ENCODE results near the gene STRBP.
A peak's percentile ranks its signal among the peaks of the same experiment; 100 is the strongest.
"Not testable (repeated sequence)": the region's sequence is repeated elsewhere in the genome, so short reads cannot be mapped to it uniquely, and the experiment has no call there.

STRBP gene

GRCh38 chr9:123248630-123249029 is 19.8 kb downstream of the STRBP start:
- no peak for DNase-seq (ENCODE audit: low spot score)

GRCh38 chr9:123246534-123246933 is 21.9 kb downstream of the STRBP start:
- DNase-seq (ENCODE audit: low spot score) = no peak

GRCh38 chr9:123239726-123240125 is 28.7 kb downstream of the STRBP start:
- no peak for DNase-seq (ENCODE audit: low spot score)

GRCh38 chr9:123238365-123238764 is 30.0 kb downstream of the STRBP start:
- DNase-seq (ENCODE audit: low spot score) = no peak

- DNase-seq (ENCODE audit: low spot score) = no peak
Observed at GRCh38 chr9:123237220-123237619, 31.2 kb downstream of the STRBP start.

- peak; percentile 85 for DNase-seq (ENCODE audit: low spot score)
Observed at GRCh38 chr9:123235448-123235847, 32.9 kb downstream of the STRBP start.

GRCh38 chr9:123234853-123235252 is 33.5 kb downstream of the STRBP start:
- DNase-seq (ENCODE audit: low spot score) = no peak

GRCh38 chr9:123232332-123232731 is 36.1 kb downstream of the STRBP start:
- DNase-seq (ENCODE audit: low spot score) = no peak

GRCh38 chr9:123231421-123231820 is 37.0 kb downstream of the STRBP start:
- DNase-seq (ENCODE audit: low spot score) = no peak

- DNase-seq (ENCODE audit: low spot score) = no peak
Observed at GRCh38 chr9:123228967-123229366, 39.4 kb downstream of the STRBP start.

GRCh38 chr9:123225995-123226394 is 42.4 kb downstream of the STRBP start:
- no peak for DNase-seq (ENCODE audit: low spot score)

- DNase-seq (ENCODE audit: low spot score) = peak; percentile 45
Observed at GRCh38 chr9:123225374-123225813, 43.0 kb downstream of the STRBP start.

- DNase-seq (ENCODE audit: low spot score) = no peak
Observed at GRCh38 chr9:123220127-123220526, 48.3 kb downstream of the STRBP start.

GRCh38 chr9:123218831-123219230 is 49.6 kb downstream of the STRBP start:
- DNase-seq (ENCODE audit: low spot score) = no peak

GRCh38 chr9:123217128-123217654 is 51.2 kb downstream of the STRBP start:
- no peak for DNase-seq (ENCODE audit: low spot score)

GRCh38 chr9:123216251-123216797 is 52.1 kb downstream of the STRBP start:
- DNase-seq (ENCODE audit: low spot score) = no peak

- no peak for DNase-seq (ENCODE audit: low spot score)
Observed at GRCh38 chr9:123211081-123211480, 57.3 kb downstream of the STRBP start.

GRCh38 chr9:123208626-123209174 is 59.7 kb downstream of the STRBP start:
- DNase-seq (ENCODE audit: low spot score) = no peak

- no peak for DNase-seq (ENCODE audit: low spot score)
Observed at GRCh38 chr9:123206065-123206464, 62.3 kb downstream of the STRBP start.

- no peak for DNase-seq (ENCODE audit: low spot score)
Observed at GRCh38 chr9:123201083-123201482, 67.3 kb downstream of the STRBP start.

GRCh38 chr9:123200469-123200868 is 67.9 kb downstream of the STRBP start:
- DNase-seq (ENCODE audit: low spot score) = not testable (repeated sequence)

GRCh38 chr9:123196124-123196523 is 72.3 kb downstream of the STRBP start:
- no peak for DNase-seq (ENCODE audit: low spot score)

GRCh38 chr9:123194023-123194422 is 74.4 kb downstream of the STRBP start:
- DNase-seq (ENCODE audit: low spot score) = no peak

- DNase-seq (ENCODE audit: low spot score) = no peak
Observed at GRCh38 chr9:123191680-123192079, 76.7 kb downstream of the STRBP start.

Data from COLO829 (cell line).